ENCODE measurements around the gene ABCA2. TPM values are rescaled to one million over a fixed set of nuclear protein-coding genes. Genes with fewer than 3 reads are reported as not detected.

Gene ABCA2
- total RNA-seq, 1 experiment from 2014 or later, result 22.6 TPM

- Mint-ChIP-seq H3K4me3 (ENCODE audit: unreplicated experiment) (no peak overlapping the region), H3K9me3 (ENCODE audit: unreplicated experiment) (no peaks in the 10 kb centered on the region), H3K36me3 (ENCODE audit: insufficient read depth, unreplicated experiment) (peaks cover 5% of the 10 kb centered on the region), H3K4me1 (ENCODE audit: low read depth, unreplicated experiment) (no peaks in the 10 kb centered on the region), H3K27ac (ENCODE audit: unreplicated experiment) (no peak overlapping the region), H3K27me3 (ENCODE audit: insufficient read depth, unreplicated experiment) (no peaks in the 10 kb centered on the region)
- no peak overlapping the region for H3K4me3 ChIP-seq (ENCODE audit: low read depth, low read length)
- no peaks in the 10 kb centered on the region for H3K9me3 ChIP-seq
- no peak for DNase-seq
- H3K36me3 ChIP-seq (ENCODE audit: control insufficient read depth, insufficient read depth, low read length), result no peaks in the 10 kb centered on the region
- no TSS peak for BruUV-seq (replicated peaks)
- H3K4me1 ChIP-seq, result peaks cover 18% of the 10 kb centered on the region
- no peak for TF ChIP-seq CTCF (IDR thresholded peaks at IDR 0.05; ENCODE audit: insufficient read depth in 1 of 2, low read depth in 1 of 2, low read length in 1 of 2, severe bottlenecking in 1 of 2, unreplicated experiment in 1 of 2)
- no peaks in the 10 kb centered on the region for H3K27me3 ChIP-seq (replicated peaks; ENCODE audit: control insufficient read depth, insufficient read depth, low read length)
- CTCF ChIA-PET, result no interaction called here
- intact Hi-C loops (cut with micrococcal nuclease; ENCODE audit: unreplicated experiment), result no loop called here
- POLR2A ChIA-PET, result no interaction called here
Observed at GRCh38 chr9:136965771-136966484, 62.1 kb downstream of the ABCA2 start.

- H3K4me1 ChIP-seq, result peaks cover 18% of the 10 kb centered on the region
- no peak for DNase-seq
- H3K9me3 Mint-ChIP-seq (ENCODE audit: unreplicated experiment), result no peaks in the 10 kb centered on the region
- no peaks in the 10 kb centered on the region for H3K27me3 Mint-ChIP-seq (ENCODE audit: insufficient read depth, unreplicated experiment)
- no TSS peak for BruUV-seq (replicated peaks)
- CTCF ChIA-PET, result interaction anchor here (0.7 kb wide), 1 partner anchor 86 kb away, joined by 4 read pairs; no protein-coding TSS in a partner anchor
- no peaks in the 10 kb centered on the region for H3K27me3 ChIP-seq (replicated peaks; ENCODE audit: control insufficient read depth, insufficient read depth, low read length)
- peaks cover 11% of the 10 kb centered on the region for H3K36me3 Mint-ChIP-seq (ENCODE audit: insufficient read depth, unreplicated experiment)
- no peak overlapping the region for H3K4me3 Mint-ChIP-seq (ENCODE audit: unreplicated experiment)
- H3K4me3 ChIP-seq (ENCODE audit: low read depth, low read length), result no peak overlapping the region
- no peaks in the 10 kb centered on the region for H3K9me3 ChIP-seq
- H3K27ac Mint-ChIP-seq (ENCODE audit: unreplicated experiment), result no peak overlapping the region
- POLR2A ChIA-PET, result no interaction called here
- no peaks in the 10 kb centered on the region for H3K4me1 Mint-ChIP-seq (ENCODE audit: low read depth, unreplicated experiment)
- TF ChIP-seq CTCF (IDR thresholded peaks at IDR 0.05; ENCODE audit: insufficient read depth in 1 of 2, low read depth in 1 of 2, low read length in 1 of 2, severe bottlenecking in 1 of 2, unreplicated experiment in 1 of 2), result no peak
- intact Hi-C loops (cut with micrococcal nuclease; ENCODE audit: unreplicated experiment), result no loop called here
- no peaks in the 10 kb centered on the region for H3K36me3 ChIP-seq (ENCODE audit: control insufficient read depth, insufficient read depth, low read length)
Observed at GRCh38 chr9:136964833-136965422, 63.1 kb downstream of the ABCA2 start.

GRCh38 chr9:136964171-136964689 lies 63.8 kb downstream of the ABCA2 start:
- no TSS peak for BruUV-seq (replicated peaks)
- peak in 1 of 2 experiments; percentile 78 for DNase-seq
- H3K27ac Mint-ChIP-seq (ENCODE audit: unreplicated experiment), result no peak overlapping the region
- H3K4me1 Mint-ChIP-seq (ENCODE audit: low read depth, unreplicated experiment), result no peaks in the 10 kb centered on the region
- intact Hi-C loops (cut with micrococcal nuclease; ENCODE audit: unreplicated experiment), result no loop called here
- ChIA-PET CTCF (no interaction called here), POLR2A (no interaction called here)
- peaks cover 11% of the 10 kb centered on the region for H3K36me3 Mint-ChIP-seq (ENCODE audit: insufficient read depth, unreplicated experiment)
- Histone ChIP-seq H3K4me3 (ENCODE audit: low read depth, low read length) (no peak overlapping the region), H3K27me3 (replicated peaks; ENCODE audit: control insufficient read depth, insufficient read depth, low read length) (no peaks in the 10 kb centered on the region), H3K9me3 (no peaks in the 10 kb centered on the region), H3K4me1 (peaks cover 18% of the 10 kb centered on the region), H3K36me3 (ENCODE audit: control insufficient read depth, insufficient read depth, low read length) (no peaks in the 10 kb centered on the region)
- no peak overlapping the region for H3K4me3 Mint-ChIP-seq (ENCODE audit: unreplicated experiment)
- no peak for TF ChIP-seq CTCF (IDR thresholded peaks at IDR 0.05; ENCODE audit: insufficient read depth in 1 of 2, low read depth in 1 of 2, low read length in 1 of 2, severe bottlenecking in 1 of 2, unreplicated experiment in 1 of 2)
- no peaks in the 10 kb centered on the region for H3K9me3 Mint-ChIP-seq (ENCODE audit: unreplicated experiment)
- no peaks in the 10 kb centered on the region for H3K27me3 Mint-ChIP-seq (ENCODE audit: insufficient read depth, unreplicated experiment)

Measured in Caco-2 (cell line).